CD4-positive, alpha-beta memory T cell (primary cell): Measurements from ENCODE around the gene CEP112. TPM values are rescaled to one million over a fixed set of nuclear protein-coding genes. Genes with fewer than 3 reads are reported as not detected.
"Not testable (repeated sequence)": the region's sequence is repeated elsewhere in the genome, so short reads cannot be mapped to it uniquely, and the experiment has no call there.

Experiments used
- CTCF ChIA-PET: fragments of 350-600 bp; sonication (Branson Sonifier 250); formaldehyde crosslinking; loops from one replicate; lab custom pipeline; 2021; ENCODE audit warnings: inconsistent platforms; ENCODE audit not compliant: partially characterized antibody; lab: Charles Lee
- POLR2A ChIA-PET: fragments of 350-600 bp; sonication (Branson Sonifier 250); formaldehyde crosslinking; loops from one replicate; lab custom pipeline; 2021; ENCODE audit not compliant: partially characterized antibody; lab: Charles Lee
- DNase-seq, 5 donors: peaks; one replicate each; pipeline versions ENCODE4 v3.0.0 to v3.0.0-alpha.2; 2020 to 2022; ENCODE audit warnings: mixed read lengths in 1 of 5
- H3K27ac ChIP-seq: one replicate; pipeline ENCODE4 v1.7.0; 2013; ENCODE audit warnings: low read depth, low read length
- H3K27me3 ChIP-seq: 2 replicates; pipeline ENCODE4 v1.7.0; 2013; ENCODE audit warnings: mild to moderate bottlenecking, low read length, moderate library complexity; ENCODE audit not compliant: insufficient read depth
- H3K36me3 ChIP-seq: 2 replicates; pipeline ENCODE4 v1.7.0; 2013; ENCODE audit warnings: mild to moderate bottlenecking, low read length, moderate library complexity; ENCODE audit not compliant: insufficient read depth
- H3K4me1 ChIP-seq: 2 replicates; pipeline ENCODE4 v1.7.0; 2013; ENCODE audit warnings: mild to moderate bottlenecking, low read length, moderate library complexity; ENCODE audit not compliant: insufficient read depth
- H3K4me3 ChIP-seq, 2 donors: one replicate each; pipeline ENCODE4 v1.7.0; 2013; ENCODE audit warnings: low read length in 2 of 2, mild to moderate bottlenecking in 1 of 2
- H3K9me3 ChIP-seq, 2 donors: one replicate each; pipeline ENCODE4 v1.7.0; 2013; ENCODE audit warnings: low read length in 2 of 2, control low read depth in 1 of 2; ENCODE audit not compliant: control insufficient read depth in 1 of 2
- H3K27ac Mint-ChIP-seq, 7 donors: one replicate each; pipeline ENCODE4 v1.8.0; 2020 to 2021; ENCODE audit warnings: mixed read lengths in 7 of 7, mild to moderate bottlenecking in 6 of 7, inconsistent platforms in 3 of 7, moderate library complexity in 3 of 7
- H3K27me3 Mint-ChIP-seq, 2 donors: one replicate each; pipeline ENCODE4 v1.8.0; 2020 to 2021; ENCODE audit warnings: mixed read lengths in 2 of 2
- H3K36me3 Mint-ChIP-seq, 2 donors: one replicate each; pipeline ENCODE4 v1.8.0; 2020 to 2021; ENCODE audit warnings: mixed read lengths in 2 of 2, inconsistent platforms in 1 of 2, mild to moderate bottlenecking in 1 of 2
- H3K4me1 Mint-ChIP-seq, 4 donors: one replicate each; pipeline ENCODE4 v1.8.0; 2020 to 2021; ENCODE audit warnings: mixed read lengths in 4 of 4, mild to moderate bottlenecking in 1 of 4
- H3K4me3 Mint-ChIP-seq, 8 donors: one replicate each; pipeline ENCODE4 v1.8.0; 2020 to 2021; ENCODE audit warnings: mixed read lengths in 8 of 8, mild to moderate bottlenecking in 7 of 8, moderate library complexity in 6 of 8, inconsistent platforms in 3 of 8
- H3K9me3 Mint-ChIP-seq, 8 donors: one replicate each; pipeline ENCODE4 v1.8.0; 2020 to 2021; ENCODE audit warnings: mixed read lengths in 8 of 8, mild to moderate bottlenecking in 5 of 8, inconsistent platforms in 3 of 8, moderate library complexity in 1 of 8
- intact Hi-C: fragments of 100-400 bp; cut with micrococcal nuclease; formaldehyde crosslinking; loops from one replicate; pipeline ENCODE4 v1.15.1; 2023
- polyA plus RNA-seq, 2 donors: library from polyadenylated mRNA; unstranded; fragments of 300-500 nt; fragmentation: Illumina TruSeq; gene quantifications; one replicate each; pipeline ENCODE4 v1.2.3, GENCODE V29; 2021
- total RNA-seq, 2 experiments: library from RNA; stranded (reverse); gene quantifications; one replicate each; pipeline ENCODE4 v1.2.3, GENCODE V29; 2021

Gene CEP112
- total and polyA plus RNA-seq, 4 experiments from 2014 or later = 0.34 to 3.9 (median 1.4) TPM

GRCh38 chr17:65694601-65695000 is 497.3 kb downstream of the CEP112 start:
- Mint-ChIP-seq H3K27ac (no peak overlapping the region), H3K4me1 (peaks cover 7 to 8% (median 7%) of the 10 kb centered on the region in 4 donors), H3K36me3 (no peaks in the 10 kb centered on the region), H3K4me3 (no peak overlapping the region), H3K9me3 (no peaks in the 10 kb centered on the region), H3K27me3 (peaks cover 1 to 8% of the 10 kb centered on the region in 2 donors)
- H3K4me1 ChIP-seq = no peaks in the 10 kb centered on the region
- no peaks in the 10 kb centered on the region for H3K36me3 ChIP-seq
- H3K4me3 ChIP-seq = no peak overlapping the region
- DNase-seq = no peak
- POLR2A ChIA-PET = no interaction called here
- no peak overlapping the region for H3K27ac ChIP-seq
- H3K9me3 ChIP-seq = no peaks in the 10 kb centered on the region
- intact Hi-C loops = no loop called here
- no peaks in the 10 kb centered on the region for H3K27me3 ChIP-seq
- CTCF ChIA-PET = no interaction called here

- intact Hi-C loops = no loop called here
- Histone ChIP-seq H3K4me1 (no peaks in the 10 kb centered on the region), H3K9me3 (no peaks in the 10 kb centered on the region), H3K36me3 (no peaks in the 10 kb centered on the region), H3K4me3 (no peak overlapping the region), H3K27me3 (no peaks in the 10 kb centered on the region), H3K27ac (no peak overlapping the region)
- Mint-ChIP-seq H3K4me1 (peaks cover 7 to 8% (median 7%) of the 10 kb centered on the region in 4 donors), H3K27me3 (peaks cover 0 to 2% of the 10 kb centered on the region in 2 donors), H3K27ac (peak overlapping the region in 1 of 7 donors; percentile 61), H3K4me3 (no peak overlapping the region), H3K9me3 (no peaks in the 10 kb centered on the region), H3K36me3 (no peaks in the 10 kb centered on the region)
- CTCF ChIA-PET = no interaction called here
- no peak for DNase-seq
- POLR2A ChIA-PET = no interaction called here
Measured at GRCh38 chr17:65690626-65691310, 501.2 kb downstream of the CEP112 start.

GRCh38 chr17:65688307-65688706 is 503.6 kb downstream of the CEP112 start:
- no peak overlapping the region for H3K4me3 ChIP-seq
- H3K9me3 ChIP-seq = no peaks in the 10 kb centered on the region
- H3K36me3 ChIP-seq = no peaks in the 10 kb centered on the region
- Mint-ChIP-seq H3K27ac (no peak overlapping the region), H3K9me3 (no peaks in the 10 kb centered on the region), H3K27me3 (no peaks in the 10 kb centered on the region), H3K4me3 (no peak overlapping the region), H3K4me1 (peaks cover 7 to 8% (median 7%) of the 10 kb centered on the region in 4 donors), H3K36me3 (no peaks in the 10 kb centered on the region)
- H3K27ac ChIP-seq = no peak overlapping the region
- H3K27me3 ChIP-seq = no peaks in the 10 kb centered on the region
- no peak for DNase-seq
- H3K4me1 ChIP-seq = no peaks in the 10 kb centered on the region
- ChIA-PET CTCF (no interaction called here), POLR2A (no interaction called here)
- intact Hi-C loops = no loop called here

GRCh38 chr17:65685110-65685509 is 506.8 kb downstream of the CEP112 start:
- ChIA-PET POLR2A (interaction anchor here (0.7 kb wide), 1 partner anchor 225 kb away, joined by 4 read pairs; no protein-coding TSS in a partner anchor), CTCF (no interaction called here)
- no peaks in the 10 kb centered on the region for H3K36me3 ChIP-seq
- H3K4me3 Mint-ChIP-seq = no peak overlapping the region
- intact Hi-C loops = no loop called here
- peaks cover 0 to 4% (median 0%) of the 10 kb centered on the region in 8 donors for H3K9me3 Mint-ChIP-seq
- no peaks in the 10 kb centered on the region for H3K9me3 ChIP-seq
- H3K4me1 ChIP-seq = no peaks in the 10 kb centered on the region
- no peak for DNase-seq
- H3K36me3 Mint-ChIP-seq = no peaks in the 10 kb centered on the region
- no peaks in the 10 kb centered on the region for H3K4me1 Mint-ChIP-seq
- H3K27ac Mint-ChIP-seq = no peak overlapping the region
- H3K27me3 ChIP-seq = no peaks in the 10 kb centered on the region
- no peak overlapping the region for H3K27ac ChIP-seq
- H3K27me3 Mint-ChIP-seq = no peaks in the 10 kb centered on the region
- H3K4me3 ChIP-seq = no peak overlapping the region

GRCh38 chr17:65684631-65685030 is 507.3 kb downstream of the CEP112 start:
- no peaks in the 10 kb centered on the region for H3K4me1 ChIP-seq
- POLR2A ChIA-PET = no interaction called here
- no peak overlapping the region for H3K27ac Mint-ChIP-seq
- peaks cover 0 to 4% (median 0%) of the 10 kb centered on the region in 8 donors for H3K9me3 Mint-ChIP-seq
- no peaks in the 10 kb centered on the region for H3K36me3 ChIP-seq
- intact Hi-C loops = no loop called here
- H3K36me3 Mint-ChIP-seq = no peaks in the 10 kb centered on the region
- H3K27me3 ChIP-seq = no peaks in the 10 kb centered on the region
- CTCF ChIA-PET = no interaction called here
- H3K4me3 ChIP-seq = no peak overlapping the region
- H3K4me3 Mint-ChIP-seq = no peak overlapping the region
- no peaks in the 10 kb centered on the region for H3K9me3 ChIP-seq
- no peak overlapping the region for H3K27ac ChIP-seq
- H3K27me3 Mint-ChIP-seq = no peaks in the 10 kb centered on the region
- DNase-seq = no peak
- H3K4me1 Mint-ChIP-seq = no peaks in the 10 kb centered on the region

- peaks cover 0 to 4% (median 0%) of the 10 kb centered on the region in 8 donors for H3K9me3 Mint-ChIP-seq
- no peak overlapping the region for H3K4me3 Mint-ChIP-seq
- H3K27me3 Mint-ChIP-seq = no peaks in the 10 kb centered on the region
- Histone ChIP-seq H3K4me1 (peaks cover 3% of the 10 kb centered on the region), H3K9me3 (no peaks in the 10 kb centered on the region), H3K27me3 (no peaks in the 10 kb centered on the region), H3K36me3 (no peaks in the 10 kb centered on the region), H3K27ac (no peak overlapping the region), H3K4me3 (no peak overlapping the region)
- H3K4me1 Mint-ChIP-seq = peaks cover 0 to 3% (median 2%) of the 10 kb centered on the region in 4 donors
- ChIA-PET CTCF (no interaction called here), POLR2A (no interaction called here)
- no peak for DNase-seq
- no peak overlapping the region for H3K27ac Mint-ChIP-seq
- no peaks in the 10 kb centered on the region for H3K36me3 Mint-ChIP-seq
- intact Hi-C loops = no loop called here
Measured at GRCh38 chr17:65683428-65683827, 508.5 kb downstream of the CEP112 start.

- H3K27ac Mint-ChIP-seq, DNase-seq, POLR2A ChIA-PET, H3K4me1 ChIP-seq, H3K36me3 Mint-ChIP-seq, H3K9me3 ChIP-seq, H3K27ac ChIP-seq, H3K9me3 Mint-ChIP-seq, H3K27me3 Mint-ChIP-seq, H3K27me3 ChIP-seq, H3K36me3 ChIP-seq, H3K4me3 ChIP-seq, H3K4me1 Mint-ChIP-seq, intact Hi-C loops, CTCF ChIA-PET, H3K4me3 Mint-ChIP-seq: not testable (repeated sequence)
Measured at GRCh38 chr17:65681763-65682162, 510.2 kb downstream of the CEP112 start.
